ENCODE results near the gene MAP1LC3B2.
"Not testable (repeated sequence)": the region's sequence is repeated elsewhere in the genome, so short reads cannot be mapped to it uniquely, and the experiment has no call there.

MAP1LC3B2 gene

DNA sequence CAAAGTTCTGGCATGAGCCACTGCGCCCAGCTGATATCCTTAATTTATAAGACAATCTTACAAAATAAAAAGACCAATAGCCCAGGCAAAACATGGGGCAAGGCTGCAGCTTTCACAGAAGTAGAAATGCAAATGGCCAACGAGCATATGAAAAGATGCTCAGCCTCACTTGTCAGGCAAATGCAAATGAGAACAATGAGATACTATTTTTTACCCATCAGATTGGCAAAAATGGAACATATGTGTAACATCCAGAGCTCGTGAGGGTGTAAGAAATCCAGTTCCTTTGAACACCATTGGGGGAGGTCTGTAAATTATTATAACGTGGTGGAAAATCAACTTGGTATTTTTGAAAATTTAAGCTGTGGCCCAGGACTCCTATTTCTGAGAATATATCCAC, 14.6 kb downstream of the MAP1LC3B2 start:
- no peaks in the 10 kb centered on the region for H3K36me3 Mint-ChIP-seq (ENCODE audit: insufficient read depth)
- DNase-seq (ENCODE audit: low spot score in 2 of 2) (no peak), ATAC-seq (replicated peaks; ENCODE audit: extremely low read depth, poor library complexity, severe bottlenecking) (no peak)
- H3K27ac Mint-ChIP-seq (ENCODE audit: low read depth), result no peak overlapping the region
- no peaks in the 10 kb centered on the region for H3K4me1 Mint-ChIP-seq
- no peak overlapping the region for H3K4me3 Mint-ChIP-seq
- H3K27me3 Mint-ChIP-seq, result no peaks in the 10 kb centered on the region
- no peaks in the 10 kb centered on the region for H3K9me3 Mint-ChIP-seq

DNA sequence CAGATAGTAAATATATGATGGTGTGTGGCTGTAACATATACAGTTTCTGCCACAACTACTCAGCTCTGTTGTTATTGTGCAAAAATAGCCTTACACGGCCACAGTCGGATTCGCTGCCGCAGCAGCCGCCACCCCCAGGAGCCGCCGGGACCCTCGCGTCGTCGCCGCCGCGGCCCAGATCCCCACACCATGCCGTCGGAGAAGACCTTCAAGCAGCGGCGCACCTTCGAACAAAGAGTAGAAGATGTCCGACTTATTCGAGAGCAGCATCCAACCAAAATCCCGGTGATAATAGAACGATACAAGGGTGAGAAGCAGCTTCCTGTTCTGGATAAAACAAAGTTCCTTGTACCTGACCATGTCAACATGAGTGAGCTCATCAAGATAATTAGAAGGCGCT, 16.6 kb downstream of the MAP1LC3B2 start:
- DNase-seq (ENCODE audit: low spot score in 2 of 2); ATAC-seq (replicated peaks; ENCODE audit: extremely low read depth, poor library complexity, severe bottlenecking); H3K4me3 Mint-ChIP-seq; H3K4me1 Mint-ChIP-seq; H3K9me3 Mint-ChIP-seq; H3K27me3 Mint-ChIP-seq; H3K36me3 Mint-ChIP-seq (ENCODE audit: insufficient read depth); H3K27ac Mint-ChIP-seq (ENCODE audit: low read depth): not testable (repeated sequence)

DNA sequence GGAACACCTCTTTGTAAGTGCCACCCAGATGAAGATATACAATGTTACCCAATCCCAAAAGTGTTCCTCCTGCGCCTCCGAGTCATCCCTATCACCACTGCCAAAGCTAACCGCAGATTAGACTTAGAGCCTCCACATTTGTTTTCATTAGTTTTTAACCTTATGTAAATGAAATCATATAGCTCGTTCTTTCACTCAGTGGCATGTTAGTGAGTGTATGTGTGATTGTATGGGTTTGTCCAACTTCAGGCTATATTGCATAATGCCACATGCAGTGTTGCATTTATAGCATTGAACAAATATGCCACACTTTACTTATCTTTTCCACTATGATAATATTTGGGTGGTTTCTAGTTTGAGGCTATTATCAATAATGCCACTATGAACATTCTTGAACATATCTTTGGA, 18.0 kb downstream of the MAP1LC3B2 start:
- Mint-ChIP-seq H3K27ac (ENCODE audit: low read depth) (no peak overlapping the region), H3K4me3 (no peak overlapping the region), H3K9me3 (no peaks in the 10 kb centered on the region), H3K36me3 (ENCODE audit: insufficient read depth) (no peaks in the 10 kb centered on the region), H3K4me1 (no peaks in the 10 kb centered on the region), H3K27me3 (no peaks in the 10 kb centered on the region)
- no peak for DNase-seq (ENCODE audit: low spot score in 2 of 2)
- no peak for ATAC-seq (replicated peaks; ENCODE audit: extremely low read depth, poor library complexity, severe bottlenecking)

DNA sequence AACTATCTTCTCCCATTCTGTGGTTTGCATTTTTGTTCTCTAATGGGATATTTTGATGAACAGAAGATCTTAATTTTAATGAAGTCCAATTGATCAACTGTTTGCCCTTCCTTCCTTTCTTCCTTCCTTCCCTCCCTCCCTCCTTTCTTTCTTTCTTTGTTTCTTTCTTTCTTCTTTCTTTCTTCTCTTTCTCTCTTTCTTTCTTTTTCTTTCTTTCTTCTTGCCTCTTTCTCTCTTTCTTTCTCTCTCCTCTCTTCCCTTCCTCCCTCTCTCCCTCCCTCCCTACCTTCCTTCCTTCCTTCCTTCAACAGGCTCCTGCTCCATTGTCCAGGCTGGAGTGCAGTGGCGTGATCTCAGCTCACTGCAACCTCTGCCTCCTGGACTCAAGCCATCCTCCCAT, 18.9 kb downstream of the MAP1LC3B2 start:
- no peak overlapping the region for H3K4me3 Mint-ChIP-seq
- ATAC-seq (replicated peaks; ENCODE audit: extremely low read depth, poor library complexity, severe bottlenecking) (no peak), DNase-seq (ENCODE audit: low spot score in 2 of 2) (no peak)
- no peaks in the 10 kb centered on the region for H3K4me1 Mint-ChIP-seq
- no peaks in the 10 kb centered on the region for H3K27me3 Mint-ChIP-seq
- no peak overlapping the region for H3K27ac Mint-ChIP-seq (ENCODE audit: low read depth)
- no peaks in the 10 kb centered on the region for H3K36me3 Mint-ChIP-seq (ENCODE audit: insufficient read depth)
- no peaks in the 10 kb centered on the region for H3K9me3 Mint-ChIP-seq

GRCh38 chr12:116582610-116583009, 23.4 kb downstream of the MAP1LC3B2 start:
- Mint-ChIP-seq H3K36me3 (ENCODE audit: insufficient read depth) (no peaks in the 10 kb centered on the region), H3K4me1 (no peaks in the 10 kb centered on the region), H3K27me3 (no peaks in the 10 kb centered on the region), H3K27ac (ENCODE audit: low read depth) (no peak overlapping the region), H3K4me3 (no peak overlapping the region), H3K9me3 (no peaks in the 10 kb centered on the region)
- DNase-seq (ENCODE audit: low spot score in 2 of 2) (no peak), ATAC-seq (replicated peaks; ENCODE audit: extremely low read depth, poor library complexity, severe bottlenecking) (no peak)

DNA sequence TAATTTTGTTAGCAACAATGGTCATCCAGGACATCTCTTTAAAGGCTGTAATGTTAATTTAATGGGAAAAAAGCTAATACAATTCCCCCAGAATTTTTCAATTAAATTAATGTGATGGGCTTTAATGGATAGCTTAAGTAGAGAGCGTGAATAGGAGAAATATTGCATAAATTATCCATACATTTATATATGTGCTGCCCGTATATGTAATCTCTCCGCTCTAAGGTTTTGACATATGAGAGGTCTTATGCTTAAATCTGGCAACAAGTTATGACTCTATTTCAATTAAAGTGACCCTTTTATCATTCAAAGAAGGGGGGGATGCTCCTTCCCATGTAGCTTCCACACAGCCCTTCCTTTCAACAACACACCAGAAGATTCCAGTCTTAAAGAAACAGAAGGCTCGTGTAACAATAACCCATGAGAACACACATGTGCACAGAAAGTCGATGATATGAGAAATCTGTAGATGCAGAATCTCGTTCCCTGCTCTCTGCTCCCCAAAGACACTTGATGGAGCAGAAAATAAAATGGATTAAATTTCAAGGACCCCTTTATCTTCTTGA, 24.0 kb downstream of the MAP1LC3B2 start:
- DNase-seq (ENCODE audit: low spot score in 2 of 2) (no peak), ATAC-seq (replicated peaks; ENCODE audit: extremely low read depth, poor library complexity, severe bottlenecking) (no peak)
- Mint-ChIP-seq H3K27ac (ENCODE audit: low read depth) (no peak overlapping the region), H3K27me3 (no peaks in the 10 kb centered on the region), H3K36me3 (ENCODE audit: insufficient read depth) (no peaks in the 10 kb centered on the region), H3K9me3 (no peaks in the 10 kb centered on the region), H3K4me3 (no peak overlapping the region), H3K4me1 (no peaks in the 10 kb centered on the region)

DNA sequence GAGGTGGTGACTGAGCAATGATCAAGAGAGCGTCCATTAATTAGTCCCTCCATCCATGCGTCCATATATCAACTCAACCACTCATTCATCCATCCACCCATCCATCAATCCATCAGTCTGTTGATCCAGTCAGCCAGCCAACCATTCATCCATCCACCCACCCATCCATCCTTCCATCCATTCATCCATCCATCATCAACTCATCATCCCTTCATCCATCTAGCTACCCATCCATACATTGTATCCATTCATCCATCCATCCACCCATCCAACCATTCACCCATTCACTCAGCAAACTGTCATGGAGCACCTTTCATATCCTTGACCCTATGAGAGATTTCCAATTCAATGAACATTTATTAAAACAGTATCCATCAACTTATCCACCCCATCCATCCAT, 28.1 kb downstream of the MAP1LC3B2 start:
- H3K4me3 Mint-ChIP-seq, result no peak overlapping the region
- ATAC-seq (replicated peaks; ENCODE audit: extremely low read depth, poor library complexity, severe bottlenecking), result no peak
- H3K4me1 Mint-ChIP-seq, result no peaks in the 10 kb centered on the region

DNA sequence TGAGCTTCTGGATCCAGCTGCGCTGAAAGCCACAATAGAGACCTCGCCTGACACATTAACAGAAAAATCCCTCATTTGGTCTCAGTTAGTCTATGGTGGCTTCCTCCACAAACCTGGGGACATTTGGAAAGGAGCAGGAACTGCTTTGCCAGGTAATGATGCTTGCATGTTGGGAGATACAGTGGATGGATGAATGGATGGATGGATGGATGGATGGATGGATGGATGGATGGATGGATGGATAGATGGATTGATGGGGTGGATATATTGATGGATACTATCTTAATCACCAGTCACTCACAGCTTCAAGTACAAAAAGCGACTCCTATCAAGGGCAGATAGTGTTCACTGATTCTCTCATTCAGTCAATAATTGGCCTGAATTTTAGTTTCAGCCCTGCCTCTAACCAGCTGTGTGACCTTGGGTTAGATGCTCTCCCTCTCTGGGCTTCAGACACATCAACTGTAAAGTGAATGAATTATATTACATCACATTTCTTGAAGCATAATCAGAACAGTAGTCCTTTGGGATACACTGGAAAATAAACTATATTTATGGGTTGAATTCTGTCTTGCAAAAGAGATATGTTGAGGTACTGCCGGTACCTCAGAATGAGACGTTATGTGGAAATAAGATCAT, 29.3 kb downstream of the MAP1LC3B2 start:
- no peak overlapping the region for H3K4me3 Mint-ChIP-seq
- DNase-seq (ENCODE audit: low spot score in 2 of 2), result no peak
- no peaks in the 10 kb centered on the region for H3K9me3 Mint-ChIP-seq
- ATAC-seq (replicated peaks; ENCODE audit: extremely low read depth, poor library complexity, severe bottlenecking), result no peak
- no peak overlapping the region for H3K27ac Mint-ChIP-seq (ENCODE audit: low read depth)
- no peaks in the 10 kb centered on the region for H3K36me3 Mint-ChIP-seq (ENCODE audit: insufficient read depth)
- H3K4me1 Mint-ChIP-seq, result no peaks in the 10 kb centered on the region
- H3K27me3 Mint-ChIP-seq, result no peaks in the 10 kb centered on the region

More for the DNA sequence above, 28.1 kb downstream of the MAP1LC3B2 start:
- H3K27ac Mint-ChIP-seq (ENCODE audit: low read depth), result no peak overlapping the region
- no peaks in the 10 kb centered on the region for H3K9me3 Mint-ChIP-seq
- H3K27me3 Mint-ChIP-seq, result no peaks in the 10 kb centered on the region
- no peak for DNase-seq (ENCODE audit: low spot score in 2 of 2)
- no peaks in the 10 kb centered on the region for H3K36me3 Mint-ChIP-seq (ENCODE audit: insufficient read depth)

- H3K27me3 Mint-ChIP-seq, result no peaks in the 10 kb centered on the region
- no peak for ATAC-seq (replicated peaks; ENCODE audit: extremely low read depth, poor library complexity, severe bottlenecking)
- no peaks in the 10 kb centered on the region for H3K9me3 Mint-ChIP-seq
- H3K36me3 Mint-ChIP-seq (ENCODE audit: insufficient read depth), result no peaks in the 10 kb centered on the region
- no peak overlapping the region for H3K27ac Mint-ChIP-seq (ENCODE audit: low read depth)
- H3K4me3 Mint-ChIP-seq, result no peak overlapping the region
- peaks cover 7% of the 10 kb centered on the region for H3K4me1 Mint-ChIP-seq
- DNase-seq (ENCODE audit: low spot score in 2 of 2), result no peak
These were observed 30.4 kb downstream of the MAP1LC3B2 start for GRCh38 chr12:116589581-116589980.

DNA sequence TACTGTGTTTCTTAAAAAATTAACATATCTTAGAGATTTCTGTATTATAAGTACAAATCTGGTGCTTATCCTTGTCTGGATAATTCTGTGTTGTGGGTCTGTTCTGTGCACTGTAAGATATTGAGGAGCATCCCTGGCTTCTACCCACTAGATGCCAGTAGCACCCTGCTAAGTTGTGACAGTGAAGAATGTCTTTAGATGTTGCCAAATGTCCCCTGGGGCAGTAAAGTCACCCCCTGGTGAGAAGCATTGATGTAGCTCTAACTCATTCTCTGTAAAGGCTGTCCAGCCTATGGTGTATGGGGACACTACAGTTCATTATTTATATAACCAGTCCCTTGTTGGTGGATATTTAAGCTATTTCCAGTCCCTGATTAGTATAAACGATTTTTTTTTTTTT, 31.4 kb downstream of the MAP1LC3B2 start:
- no peak for ATAC-seq (replicated peaks; ENCODE audit: extremely low read depth, poor library complexity, severe bottlenecking)
- peaks cover 12% of the 10 kb centered on the region for H3K4me1 Mint-ChIP-seq
- no peaks in the 10 kb centered on the region for H3K9me3 Mint-ChIP-seq
- H3K27ac Mint-ChIP-seq (ENCODE audit: low read depth), result no peak overlapping the region
- DNase-seq (ENCODE audit: low spot score in 2 of 2), result no peak
- H3K36me3 Mint-ChIP-seq (ENCODE audit: insufficient read depth), result no peaks in the 10 kb centered on the region
- H3K27me3 Mint-ChIP-seq, result no peaks in the 10 kb centered on the region
- H3K4me3 Mint-ChIP-seq, result no peak overlapping the region

DNA sequence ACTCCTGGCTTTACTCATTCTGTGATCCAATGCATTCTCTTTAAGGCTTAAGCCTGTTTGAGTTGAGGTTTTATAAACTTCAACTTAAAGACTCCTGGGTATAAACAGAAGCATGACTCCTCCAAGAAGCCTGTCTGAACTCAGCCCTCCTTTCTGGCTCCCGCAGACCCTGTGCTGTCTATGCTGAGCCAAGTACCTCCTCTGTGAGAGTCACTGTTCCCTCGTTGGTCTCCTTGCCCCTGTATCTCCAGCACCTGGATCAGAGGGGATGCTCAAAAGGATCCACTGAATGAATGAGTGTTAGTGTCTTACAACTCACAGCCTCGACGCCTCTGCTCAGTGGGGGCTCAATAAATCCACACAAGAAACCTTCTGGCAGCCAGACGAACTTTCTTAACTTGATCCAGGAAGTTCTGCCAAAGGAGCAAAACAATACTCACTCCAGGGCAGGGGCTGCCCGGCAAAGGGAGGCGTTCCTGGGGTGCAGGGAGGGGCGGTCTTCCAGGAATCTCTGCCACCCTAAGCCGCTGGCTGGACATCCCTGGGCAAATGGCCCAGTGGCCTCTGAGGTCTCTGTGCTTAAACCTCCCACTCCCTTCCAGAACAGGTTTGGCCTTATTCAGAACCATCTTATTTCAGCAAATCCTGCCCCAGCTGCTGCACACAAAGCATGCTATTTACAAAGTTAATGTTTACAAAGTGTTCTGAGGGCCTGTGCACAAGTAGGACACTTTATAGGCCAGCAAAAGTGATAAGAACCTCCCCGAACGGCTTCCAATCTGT, 32.9 kb downstream of the MAP1LC3B2 start:
- H3K36me3 Mint-ChIP-seq (ENCODE audit: insufficient read depth), result no peaks in the 10 kb centered on the region
- no peak overlapping the region for H3K4me3 Mint-ChIP-seq
- H3K4me1 Mint-ChIP-seq, result peaks cover 12% of the 10 kb centered on the region
- no peaks in the 10 kb centered on the region for H3K9me3 Mint-ChIP-seq
- no peak overlapping the region for H3K27ac Mint-ChIP-seq (ENCODE audit: low read depth)
- H3K27me3 Mint-ChIP-seq, result no peaks in the 10 kb centered on the region
- DNase-seq (ENCODE audit: low spot score in 2 of 2) (no peak), ATAC-seq (replicated peaks; ENCODE audit: extremely low read depth, poor library complexity, severe bottlenecking) (no peak)

- no peaks in the 10 kb centered on the region for H3K9me3 Mint-ChIP-seq
- peak overlapping the region; percentile 44 for H3K27ac Mint-ChIP-seq (ENCODE audit: low read depth)
- ATAC-seq (replicated peaks; ENCODE audit: extremely low read depth, poor library complexity, severe bottlenecking) (no peak), DNase-seq (ENCODE audit: low spot score in 2 of 2) (no peak)
- H3K36me3 Mint-ChIP-seq (ENCODE audit: insufficient read depth), result no peaks in the 10 kb centered on the region
- H3K27me3 Mint-ChIP-seq, result no peaks in the 10 kb centered on the region
- peaks cover 12% of the 10 kb centered on the region for H3K4me1 Mint-ChIP-seq
- H3K4me3 Mint-ChIP-seq, result no peak overlapping the region
These were observed 33.5 kb downstream of the MAP1LC3B2 start for GRCh38 chr12:116592731-116593130.

Data from central memory CD8-positive, alpha-beta T cell (primary cell).